Stimulated activated CD8-positive, alpha-beta memory T cell treated with anti-CD3 and anti-CD28 coated beads, Interleukin-7, amount 100 ng/mL, for 1 hour (primary cell): ENCODE results near the gene KIAA0513.
"Not testable (repeated sequence)": the region's sequence is repeated elsewhere in the genome, so short reads cannot be mapped to it uniquely, and the experiment has no call there.

ENCODE experiments used
- DNase-seq, 2 donors: peaks; one replicate each; pipeline ENCODE4 v3.0.0-alpha.2; 2020; ENCODE audit warnings: low read depth in 2 of 2

The KIAA0513 gene

GRCh38 chr16:85048921-85049562 is 21.4 kb downstream of the KIAA0513 start:
- DNase-seq = no peak

- DNase-seq = no peak
Observed at GRCh38 chr16:85049706-85050305, 22.2 kb downstream of the KIAA0513 start.

GRCh38 chr16:85051067-85051581 is 23.5 kb downstream of the KIAA0513 start:
- DNase-seq = no peak

GRCh38 chr16:85051683-85052082 is 24.1 kb downstream of the KIAA0513 start:
- DNase-seq = no peak

GRCh38 chr16:85052536-85052935 is 24.9 kb downstream of the KIAA0513 start:
- DNase-seq = no peak

GRCh38 chr16:85054321-85054720 is 26.7 kb downstream of the KIAA0513 start:
- not testable (repeated sequence) for DNase-seq

- DNase-seq = no peak
Observed at GRCh38 chr16:85054948-85055492, 27.4 kb downstream of the KIAA0513 start.

- DNase-seq = peak; percentile 39 to 45
Observed at GRCh38 chr16:85055493-85056210, 28.1 kb downstream of the KIAA0513 start.

- DNase-seq = no peak
Observed at GRCh38 chr16:85056211-85056748, 28.7 kb downstream of the KIAA0513 start.

- DNase-seq = no peak
Observed at GRCh38 chr16:85057212-85057889, 29.8 kb downstream of the KIAA0513 start.

GRCh38 chr16:85057948-85058347 is 30.4 kb downstream of the KIAA0513 start:
- no peak for DNase-seq

GRCh38 chr16:85058909-85059308 is 31.3 kb downstream of the KIAA0513 start:
- no peak for DNase-seq

- DNase-seq = no peak
Observed at GRCh38 chr16:85061566-85061965, 34.0 kb downstream of the KIAA0513 start.

GRCh38 chr16:85062323-85062722 is 34.7 kb downstream of the KIAA0513 start:
- DNase-seq = no peak

GRCh38 chr16:85062845-85063244 is 35.2 kb downstream of the KIAA0513 start:
- DNase-seq = no peak

GRCh38 chr16:85064186-85064585 is 36.6 kb downstream of the KIAA0513 start:
- DNase-seq = no peak

GRCh38 chr16:85065099-85065498 is 37.5 kb downstream of the KIAA0513 start:
- no peak for DNase-seq

- DNase-seq = no peak
Observed at GRCh38 chr16:85066346-85066885, 38.8 kb downstream of the KIAA0513 start.

GRCh38 chr16:85067024-85067423 is 39.4 kb downstream of the KIAA0513 start:
- DNase-seq = no peak

- DNase-seq = no peak
Observed at GRCh38 chr16:85067426-85067825, 39.8 kb downstream of the KIAA0513 start.

- DNase-seq = no peak
Observed at GRCh38 chr16:85068746-85069145, 41.2 kb downstream of the KIAA0513 start.
